Fibroblast of skin of back (primary cell): ENCODE measurements around the gene SMYD3.
A peak's percentile ranks its signal among the peaks of the same experiment; 100 is the strongest.
"Not testable (repeated sequence)": the region's sequence is repeated elsewhere in the genome, so short reads cannot be mapped to it uniquely, and the experiment has no call there.

Source experiments
- DNase-seq: peaks from one replicate; pipeline ENCODE4 v3.0.0-alpha.2; 2013

SMYD3 gene

GRCh38 chr1:245979589-245979988 is 527.5 kb downstream of the SMYD3 start:
- no peak for DNase-seq

GRCh38 chr1:245978915-245979314 is 528.2 kb downstream of the SMYD3 start:
- peak; percentile 32 for DNase-seq

- no peak for DNase-seq
Observed at GRCh38 chr1:245972476-245972875, 534.6 kb downstream of the SMYD3 start.

- no peak for DNase-seq
Observed at GRCh38 chr1:245971711-245972085, 535.4 kb downstream of the SMYD3 start.

- not testable (repeated sequence) for DNase-seq
Observed at GRCh38 chr1:245971076-245971710, 535.9 kb downstream of the SMYD3 start.

- peak; percentile 81 for DNase-seq
Observed at GRCh38 chr1:245969283-245969682, 537.8 kb downstream of the SMYD3 start.

- DNase-seq: no peak
Observed at GRCh38 chr1:245968775-245969174, 538.3 kb downstream of the SMYD3 start.

GRCh38 chr1:245965398-245965797 is 541.7 kb downstream of the SMYD3 start:
- DNase-seq: no peak

- no peak for DNase-seq
Observed at GRCh38 chr1:245963649-245964048, 543.4 kb downstream of the SMYD3 start.

- no peak for DNase-seq
Observed at GRCh38 chr1:245962453-245962852, 544.6 kb downstream of the SMYD3 start.

GRCh38 chr1:245961137-245961540 is 545.9 kb downstream of the SMYD3 start:
- DNase-seq: no peak

- DNase-seq: no peak
Observed at GRCh38 chr1:245960171-245960570, 546.9 kb downstream of the SMYD3 start.

- no peak for DNase-seq
Observed at GRCh38 chr1:245958016-245958415, 549.1 kb downstream of the SMYD3 start.

- DNase-seq: no peak
Observed at GRCh38 chr1:245957427-245957826, 549.7 kb downstream of the SMYD3 start.

GRCh38 chr1:245956225-245956624 is 550.9 kb downstream of the SMYD3 start:
- no peak for DNase-seq

- no peak for DNase-seq
Observed at GRCh38 chr1:245953876-245954660, 553.0 kb downstream of the SMYD3 start.

- DNase-seq: no peak
Observed at GRCh38 chr1:245952383-245953026, 554.6 kb downstream of the SMYD3 start.

- DNase-seq: no peak
Observed at GRCh38 chr1:245948786-245949185, 558.3 kb downstream of the SMYD3 start.

GRCh38 chr1:245946905-245947304 is 560.2 kb downstream of the SMYD3 start:
- DNase-seq: no peak

GRCh38 chr1:245945136-245945535 is 561.9 kb downstream of the SMYD3 start:
- not testable (repeated sequence) for DNase-seq

GRCh38 chr1:245942856-245943255 is 564.2 kb downstream of the SMYD3 start:
- no peak for DNase-seq

- not testable (repeated sequence) for DNase-seq
Observed at GRCh38 chr1:245941771-245942170, 565.3 kb downstream of the SMYD3 start.

- no peak for DNase-seq
Observed at GRCh38 chr1:245939756-245940345, 567.2 kb downstream of the SMYD3 start.
